Right cardiac atrium (tissue), 5 donors: ENCODE measurements around the gene RGS12. TPM values are rescaled to one million over a fixed set of nuclear protein-coding genes. Genes with fewer than 3 reads are reported as not detected.
A peak's percentile ranks its signal among the peaks of the same experiment; 100 is the strongest.

Experiments
- ATAC-seq, 2 donors: fragments of 200-7000 bp; cut with Tn5 transposase; one replicate each; pipeline versions ENCODE4 v1.8.0 to v1.9.1; 2020; ENCODE audit warnings: moderate library complexity in 2 of 2, mild to moderate bottlenecking in 1 of 2
- DNase-seq, 3 donors: peaks; one replicate each; pipeline ENCODE4 v3.0.0-alpha.2; 2020
- H3K27ac ChIP-seq: one replicate; pipeline ENCODE4 v1.5.1; 2013; ENCODE audit warnings: mild to moderate bottlenecking, low read length, control low read depth, moderate library complexity
- H3K27me3 ChIP-seq: one replicate; pipeline ENCODE4 v1.6.1; 2013; ENCODE audit not compliant: control insufficient read depth, insufficient read depth
- H3K4me1 ChIP-seq: one replicate; pipeline ENCODE4 v1.6.1; 2013; ENCODE audit warnings: low read length; ENCODE audit not compliant: control insufficient read depth, insufficient read depth
- H3K4me3 ChIP-seq: one replicate; pipeline ENCODE4 v1.5.1; 2013; ENCODE audit warnings: low read length, control low read depth
- H3K9me3 ChIP-seq: one replicate; pipeline ENCODE4 v1.6.1; 2013; ENCODE audit warnings: low read length; ENCODE audit not compliant: control insufficient read depth
- WGBS: extraction: QIAGEN DNeasy Blood & Tissue Kit; methylation state at CpG from one replicate; pipeline ENCODE4 v1.1.7; 2013; 5-methylcytosine and 5-hydroxymethylcytosine counted together
- intact Hi-C, 4 donors: fragments of 100-400 bp; cut with DNase I; formaldehyde crosslinking; loops; one replicate each; pipeline versions ENCODE4 v1.11.0 to v1.14.0; 2022 to 2023
- polyA plus RNA-seq: library from polyadenylated mRNA; stranded (reverse); fragments of 200-250 nt; gene quantifications from one replicate; pipeline ENCODE4 v1.2.3, GENCODE V29; 2013
- total RNA-seq, 4 donors: library from RNA; stranded (reverse); fragmentation: NEBNext Ultra II Directional; extraction: Animal tissue kit (Norgen Biotek cat#: 25700); gene quantifications; one replicate each; pipeline ENCODE4 v1.2.1, GENCODE V29; 2021
- donor health status: healthy with polysubstance abuse.
- donor health status: DM: no; HTN: yes; CAD: no.
- donor health status: DM: no; HTN: no; CAD: no.
- donor health status: DM: no; HTN: yes; CAD: no; lungs with severe emphysema.
- donor health status: DM: yes; HTN: yes; CAD: no.

Gene RGS12
- total and polyA plus RNA-seq, 5 donors = 11.6 to 20.8 (median 15.1) TPM

DNA sequence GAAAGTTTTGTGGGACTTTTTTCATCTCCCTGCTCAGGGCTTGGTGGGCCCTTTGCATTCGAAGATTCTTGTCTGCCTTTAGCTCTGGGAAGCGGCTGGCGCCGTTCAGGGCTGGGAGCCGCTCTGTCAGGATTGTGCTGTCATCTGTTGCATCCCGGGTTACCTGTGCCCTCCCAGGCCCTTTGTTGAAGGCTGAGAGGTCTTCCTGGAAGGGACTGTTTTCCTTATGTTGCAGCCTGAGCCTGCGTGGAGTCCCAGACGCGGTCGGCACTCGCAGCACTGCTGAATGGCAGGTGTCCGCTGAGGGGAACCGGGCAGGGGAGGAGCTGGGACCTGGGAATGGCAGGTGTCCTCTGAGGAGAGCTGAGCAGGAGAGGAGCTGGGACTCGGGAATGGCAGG, 15.9 kb downstream of the RGS12 start:
- Histone ChIP-seq H3K4me3 (no peak overlapping the region), H3K27me3 (no peaks in the 10 kb centered on the region), H3K4me1 (peaks cover 14% of the 10 kb centered on the region), H3K9me3 (no peaks in the 10 kb centered on the region), H3K27ac (no peak overlapping the region)
- 82% methylated on average over 14 of the region's 14 CpGs for WGBS
- DNase-seq = peak; percentile 2 to 40 (median 37)
- ATAC-seq = no peak
- intact Hi-C loops = no loop called here

DNA sequence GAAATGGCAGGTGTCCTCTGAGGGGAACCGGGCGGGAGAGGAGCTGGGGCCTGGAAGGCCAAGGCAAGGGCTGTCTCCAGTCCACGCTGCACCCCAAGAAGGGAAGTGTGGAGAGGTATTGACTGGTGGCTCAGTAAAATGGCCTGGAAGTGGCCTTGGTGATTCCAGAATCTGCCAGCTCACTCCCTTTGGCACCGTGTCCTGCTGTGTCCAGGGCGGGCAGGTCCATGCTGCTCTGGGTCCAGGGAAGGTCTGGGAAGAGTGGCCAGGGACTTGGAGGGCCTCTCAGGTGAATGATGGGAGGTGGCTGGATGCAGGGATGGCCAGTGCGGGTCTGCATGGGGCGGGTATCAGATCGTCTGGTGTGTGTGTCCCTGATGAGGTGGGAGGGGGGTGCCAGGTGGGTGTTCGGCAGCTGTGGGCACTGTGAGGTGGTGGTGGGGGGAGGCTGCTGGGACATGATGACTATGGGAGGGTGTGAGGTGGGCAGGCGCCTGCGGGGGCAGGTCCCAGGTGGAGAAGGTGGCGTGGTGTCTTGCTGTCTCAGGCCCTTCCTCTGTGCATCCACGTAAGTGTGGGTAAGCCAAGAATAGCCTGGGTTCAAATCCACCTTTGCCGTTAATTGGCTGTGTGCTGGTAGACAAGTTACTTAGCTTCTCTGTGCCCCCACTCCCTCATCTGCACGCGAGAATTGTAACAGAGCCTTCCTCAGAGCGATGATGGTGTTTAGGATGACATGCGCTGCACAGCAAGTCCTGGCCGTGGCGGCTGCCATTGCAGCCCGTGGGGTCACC, 17.7 kb downstream of the RGS12 start:
- H3K9me3 ChIP-seq = no peaks in the 10 kb centered on the region
- H3K4me3 ChIP-seq = no peak overlapping the region
- ATAC-seq (no peak), DNase-seq (peak; percentile 8 to 55 (median 28))
- intact Hi-C loops = no loop called here
- WGBS = 92% methylated on average over 21 of the region's 21 CpGs
- no peaks in the 10 kb centered on the region for H3K27me3 ChIP-seq
- H3K27ac ChIP-seq = no peak overlapping the region
- peaks cover 4% of the 10 kb centered on the region for H3K4me1 ChIP-seq

DNA sequence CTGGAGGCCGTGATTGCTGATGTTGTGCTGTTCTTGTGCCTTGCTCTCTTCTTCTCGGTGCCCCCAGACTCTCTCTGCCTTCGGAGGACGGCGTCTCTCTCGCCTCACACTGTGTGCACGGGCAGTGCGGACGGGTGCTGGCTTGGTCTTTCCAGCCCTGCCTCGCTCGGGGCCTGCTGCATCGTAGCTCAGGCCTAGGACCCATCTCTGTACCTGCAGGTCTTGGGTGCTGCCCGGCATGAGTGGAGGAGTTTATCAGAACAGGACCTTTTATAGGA, 18.2 kb downstream of the RGS12 start:
- peaks cover under 1% of the 10 kb centered on the region for H3K4me1 ChIP-seq
- no peak overlapping the region for H3K4me3 ChIP-seq
- ATAC-seq (no peak), DNase-seq (peak; percentile 4 to 39 (median 22))
- no peaks in the 10 kb centered on the region for H3K9me3 ChIP-seq
- intact Hi-C loops = no loop called here
- no peaks in the 10 kb centered on the region for H3K27me3 ChIP-seq
- 90% methylated on average over 13 of the region's 13 CpGs for WGBS
- H3K27ac ChIP-seq = no peak overlapping the region

DNA sequence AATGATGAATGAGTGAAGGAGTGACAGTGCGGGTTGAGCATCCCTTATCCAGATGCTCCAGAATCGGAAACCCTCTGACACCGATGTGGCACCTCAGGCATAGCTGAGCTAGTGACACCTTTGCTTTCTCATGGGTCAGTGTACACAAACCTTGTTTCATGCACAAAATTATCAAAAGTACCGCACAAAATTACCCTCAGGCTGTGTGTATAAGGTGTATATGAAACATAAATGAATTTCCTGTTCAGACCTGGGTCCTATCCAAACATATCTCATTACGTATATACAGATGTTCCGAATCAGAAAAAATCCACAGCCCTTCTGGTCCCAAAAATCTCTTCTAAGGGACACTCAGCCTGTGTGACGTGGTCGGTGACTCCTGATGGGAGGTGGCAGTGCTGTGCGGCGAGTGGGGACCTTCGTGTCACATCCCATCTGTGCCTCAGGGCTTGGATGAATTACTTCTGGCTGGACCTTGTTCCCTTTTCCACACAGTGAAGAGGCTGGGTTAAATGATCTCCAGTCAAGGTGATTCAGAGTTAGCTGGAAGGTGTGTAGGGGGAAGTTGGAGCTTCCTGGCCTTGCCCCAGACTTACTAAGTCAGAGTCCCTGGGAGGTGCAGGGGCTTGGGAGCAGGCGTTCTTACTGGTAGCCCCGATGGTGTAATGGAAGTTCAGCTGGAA, 18.8 kb downstream of the RGS12 start:
- Histone ChIP-seq H3K4me1 (no peaks in the 10 kb centered on the region), H3K27me3 (no peaks in the 10 kb centered on the region), H3K27ac (no peak overlapping the region), H3K4me3 (no peak overlapping the region), H3K9me3 (no peaks in the 10 kb centered on the region)
- intact Hi-C loops = no loop called here
- DNase-seq = peak in 2 of 3 donors; percentile 1 to 25
- no peak for ATAC-seq
- 93% methylated on average over 13 of the region's 13 CpGs for WGBS

DNA sequence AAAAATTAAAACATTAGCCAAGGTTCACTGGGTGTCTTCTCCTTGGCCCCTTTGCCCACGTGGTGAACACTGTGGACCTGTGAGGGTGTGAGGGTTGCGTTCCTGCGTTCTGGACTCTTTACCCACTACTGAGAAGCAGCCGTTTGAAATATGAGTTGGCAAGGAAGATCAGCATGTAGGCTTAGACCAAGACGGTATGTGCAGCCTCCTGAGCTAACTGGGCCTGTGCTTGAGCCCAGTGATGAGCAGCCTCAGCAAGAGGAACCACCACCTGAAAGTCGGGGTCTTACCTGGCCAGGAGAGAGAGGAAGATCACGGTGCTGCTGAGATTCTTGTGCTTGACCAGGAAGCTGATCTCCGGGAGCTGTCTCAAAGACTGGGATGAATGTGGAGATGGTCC, 19.5 kb downstream of the RGS12 start:
- peak in 1 of 3 donors; percentile 15 for DNase-seq
- no peak for ATAC-seq
- intact Hi-C loops = no loop called here
- Histone ChIP-seq H3K9me3 (no peaks in the 10 kb centered on the region), H3K4me1 (no peaks in the 10 kb centered on the region), H3K27ac (no peak overlapping the region), H3K27me3 (no peaks in the 10 kb centered on the region), H3K4me3 (no peak overlapping the region)
- 83% methylated on average over 8 of the region's 8 CpGs for WGBS

DNA sequence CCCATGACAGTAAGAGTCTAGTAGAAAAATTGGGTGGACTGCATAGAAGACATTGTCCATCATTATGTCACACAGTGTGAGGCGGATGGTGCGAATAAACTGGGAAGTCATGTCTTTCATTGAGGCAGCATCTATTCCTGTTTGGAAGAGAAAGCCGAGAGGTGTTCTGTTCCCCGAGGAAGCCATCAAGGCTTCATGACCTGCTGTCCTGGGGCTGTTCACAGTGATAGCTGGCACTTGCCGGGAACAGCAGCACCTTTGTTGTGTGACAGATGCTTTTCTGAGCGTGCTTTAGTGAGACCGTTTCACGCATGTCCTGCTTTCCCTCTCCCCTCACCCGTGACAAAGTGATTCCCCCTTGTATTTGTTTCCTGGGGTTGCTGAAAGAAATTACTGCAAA, 20.3 kb downstream of the RGS12 start:
- no peak overlapping the region for H3K27ac ChIP-seq
- no peak for ATAC-seq
- peak in 1 of 3 donors; percentile 8 for DNase-seq
- no peak overlapping the region for H3K4me3 ChIP-seq
- intact Hi-C loops = no loop called here
- H3K9me3 ChIP-seq = no peaks in the 10 kb centered on the region
- no peaks in the 10 kb centered on the region for H3K4me1 ChIP-seq
- H3K27me3 ChIP-seq = no peaks in the 10 kb centered on the region
- WGBS = 82% methylated on average over 9 of the region's 9 CpGs

DNA sequence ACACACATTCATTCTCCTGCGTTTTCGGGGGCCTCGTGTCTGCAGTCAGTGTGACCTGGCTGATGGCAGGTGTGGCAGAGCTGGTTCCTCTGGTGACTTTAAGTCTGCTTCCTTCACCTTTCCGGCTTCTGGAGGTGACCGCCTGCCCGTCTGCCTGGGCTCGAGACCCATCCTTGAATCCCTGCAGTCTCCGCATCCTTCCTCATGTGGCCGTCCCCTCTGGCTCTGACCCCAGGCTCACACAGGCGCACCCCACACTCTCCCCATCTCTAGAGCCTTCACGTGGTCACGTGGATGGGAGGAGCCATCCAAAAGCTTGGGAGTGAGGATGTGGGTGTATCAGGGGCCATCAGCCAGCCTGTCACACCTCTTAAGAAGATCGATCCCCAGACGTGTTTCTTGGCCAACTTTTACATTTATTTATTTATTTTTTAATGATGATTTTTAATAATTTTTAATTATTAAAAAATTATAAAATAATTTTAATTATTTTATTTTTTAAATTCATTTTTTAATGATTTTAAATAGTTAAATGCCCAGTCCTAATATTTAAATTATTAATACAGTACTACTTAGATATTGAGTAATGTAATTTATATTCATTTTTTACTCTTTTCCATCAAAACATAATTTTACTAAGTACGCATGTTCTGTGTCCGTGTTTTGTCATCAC, 20.9 kb downstream of the RGS12 start:
- Histone ChIP-seq H3K4me1 (no peaks in the 10 kb centered on the region), H3K9me3 (no peaks in the 10 kb centered on the region), H3K4me3 (no peak overlapping the region), H3K27me3 (no peaks in the 10 kb centered on the region), H3K27ac (no peak overlapping the region)
- DNase-seq = peak in 2 of 3 donors; percentile 31 to 35
- whole genome bisulfite sequencing = 87% methylated on average over 16 of the region's 16 CpGs
- ATAC-seq = no peak
- intact Hi-C loops = no loop called here

DNA sequence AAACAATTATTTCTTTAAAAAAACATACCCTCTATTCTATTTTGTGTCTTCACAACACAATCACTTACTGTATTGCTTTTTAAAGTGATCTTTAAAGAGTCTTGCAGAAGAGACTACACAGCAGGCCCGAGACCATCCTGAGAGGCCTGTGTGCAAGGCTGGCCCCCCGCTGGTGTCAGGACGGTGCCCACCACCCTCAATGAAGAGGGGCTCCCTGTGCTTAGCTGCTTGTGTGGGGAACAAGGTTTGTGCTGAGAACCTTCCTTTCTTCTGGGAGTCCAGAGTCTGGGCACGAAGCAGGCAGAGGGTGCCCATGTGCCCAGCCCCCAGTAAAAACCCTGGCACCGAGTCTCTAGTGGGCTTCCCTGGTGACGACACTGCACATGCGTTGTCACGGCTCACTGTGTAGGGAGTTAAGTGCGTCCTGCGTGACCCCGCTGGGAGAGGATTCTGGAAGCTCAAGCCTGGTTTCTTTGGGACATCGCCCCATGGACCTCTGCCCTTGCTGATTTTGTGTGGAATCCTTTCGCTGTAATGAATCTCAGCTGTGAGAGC, 22.0 kb downstream of the RGS12 start:
- peak; percentile 4 to 35 (median 26) for DNase-seq

DNA sequence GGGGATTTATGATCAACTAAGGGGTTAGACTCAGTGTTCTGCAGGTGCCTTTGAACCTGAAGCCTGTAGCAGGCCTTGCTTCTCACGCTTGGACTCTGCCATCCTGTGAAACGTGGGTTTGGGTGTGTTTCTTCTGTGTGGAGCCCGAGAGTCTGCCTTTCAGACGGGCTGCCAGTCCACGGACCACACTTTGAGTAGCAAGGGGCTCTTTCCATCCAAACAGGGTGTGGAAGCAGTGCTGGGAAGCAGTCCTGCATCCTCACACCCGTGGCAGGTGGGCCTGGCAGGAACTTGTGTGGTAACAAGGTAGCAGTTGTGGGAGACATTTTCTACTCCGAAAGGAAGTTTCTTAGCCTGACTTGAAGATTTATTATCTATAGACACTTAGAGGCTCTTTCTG, 22.7 kb downstream of the RGS12 start:
- no peaks in the 10 kb centered on the region for H3K9me3 ChIP-seq
- ATAC-seq (no peak), DNase-seq (peak; percentile 1 to 8 (median 3))
- peaks cover 3% of the 10 kb centered on the region for H3K4me1 ChIP-seq
- no peaks in the 10 kb centered on the region for H3K27me3 ChIP-seq
- no peak overlapping the region for H3K4me3 ChIP-seq
- H3K27ac ChIP-seq = no peak overlapping the region
- intact Hi-C loops = no loop called here
- 91% methylated on average over 7 of the region's 7 CpGs for WGBS

More for the DNA sequence above, 22.0 kb downstream of the RGS12 start:
- Histone ChIP-seq H3K9me3 (no peaks in the 10 kb centered on the region), H3K4me3 (no peak overlapping the region), H3K27me3 (no peaks in the 10 kb centered on the region), H3K27ac (no peak overlapping the region), H3K4me1 (no peaks in the 10 kb centered on the region)
- WGBS = 93% methylated on average over 13 of the region's 13 CpGs
- intact Hi-C loops = no loop called here
- no peak for ATAC-seq

DNA sequence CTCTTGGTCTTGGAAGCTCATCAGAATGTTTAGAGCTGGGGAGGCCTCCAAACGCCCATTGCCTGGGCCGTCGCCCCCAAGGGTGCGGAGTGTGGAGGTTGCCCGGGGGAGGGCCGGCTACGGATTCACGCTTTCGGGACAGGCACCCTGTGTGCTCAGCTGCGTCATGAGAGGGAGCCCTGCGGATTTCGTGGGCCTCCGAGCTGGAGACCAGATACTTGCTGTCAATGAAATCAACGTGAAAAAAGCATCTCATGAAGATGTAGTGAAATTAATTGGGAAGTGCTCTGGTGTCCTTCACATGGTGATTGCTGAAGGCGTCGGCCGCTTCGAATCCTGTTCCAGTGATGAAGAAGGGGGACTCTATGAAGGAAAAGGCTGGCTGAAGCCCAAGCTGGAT, 23.3 kb downstream of the RGS12 start:
- DNase-seq (peak; percentile 2 to 53 (median 16)), ATAC-seq (no peak)
- Histone ChIP-seq H3K4me3 (no peak overlapping the region), H3K4me1 (peaks cover 7% of the 10 kb centered on the region), H3K9me3 (no peaks in the 10 kb centered on the region), H3K27me3 (no peaks in the 10 kb centered on the region), H3K27ac (no peak overlapping the region)
- WGBS = 91% methylated on average over 18 of the region's 18 CpGs
- intact Hi-C loops = no loop called here
